Psoas muscle (tissue), 8 donors: ENCODE results near the gene UBE3A. TPM values are rescaled to one million over a fixed set of nuclear protein-coding genes. Genes with fewer than 3 reads are reported as not detected.

Source experiments
- ATAC-seq, 4 donors: fragments of 200-7000 bp; cut with Tn5 transposase; one replicate each; pipeline ENCODE4 v1.9.1; 2020; ENCODE audit warnings: moderate library complexity in 3 of 4, mild to moderate bottlenecking in 2 of 4
- DNase-seq, 2 donors: peaks; one replicate each; pipeline ENCODE4 v3.0.0-alpha.2; 2020
- H3K27ac ChIP-seq: fragments of 200-600 bp; one replicate; pipeline ENCODE4 v1.8.0; 2022
- H3K27me3 ChIP-seq, 3 donors: fragments of 200-600 bp in 1 of 3; one replicate each; pipeline versions ENCODE4 v1.6.1 to v1.8.0; 2013 to 2022; ENCODE audit warnings: low read length in 2 of 3, mild to moderate bottlenecking in 2 of 3, moderate library complexity in 1 of 3; ENCODE audit not compliant: insufficient read depth in 3 of 3
- H3K36me3 ChIP-seq, 2 donors: fragments of 200-600 bp in 1 of 2; one replicate each; pipeline versions ENCODE4 v1.6.1 to v1.8.0; 2013 to 2022; ENCODE audit warnings: low read depth in 1 of 2, mild to moderate bottlenecking in 1 of 2, moderate library complexity in 1 of 2; ENCODE audit not compliant: insufficient read depth in 1 of 2
- H3K4me1 ChIP-seq: fragments of 200-600 bp; one replicate; pipeline ENCODE4 v1.8.0; 2022
- H3K4me3 ChIP-seq: fragments of 200-600 bp; one replicate; pipeline ENCODE4 v1.8.0; 2022; ENCODE audit warnings: mild to moderate bottlenecking
- H3K9me3 ChIP-seq: fragments of 200-600 bp; one replicate; pipeline ENCODE4 v1.8.0; 2022
- CTCF ChIP-seq: fragments of 200-600 bp; IDR thresholded peaks from one replicate; pipeline ENCODE4 v1.8.0; 2022; ENCODE audit warnings: antibody characterized with exemption
- WGBS, 3 donors: extraction: QIAGEN DNeasy Blood & Tissue Kit; methylation state at CpG; one replicate each; pipeline versions ENCODE4 v1.1.6 to v1.1.7; 2013; 5-methylcytosine and 5-hydroxymethylcytosine counted together
- intact Hi-C, 2 donors: fragments of 100-400 bp; cut with DNase I; formaldehyde crosslinking; loops; one replicate each; pipeline versions ENCODE4 v1.11.0 to v1.14.2; 2022
- polyA plus RNA-seq, 3 donors: library from polyadenylated mRNA; stranded (reverse); fragments of 200-250 nt; gene quantifications; one replicate each; pipeline ENCODE4 v1.2.3, GENCODE V29; 2013
- total RNA-seq, 4 donors: library from RNA; stranded (reverse); fragmentation: NEBNext Ultra II Directional in 2 of 4; extraction: Animal tissue kit (Norgen Biotek cat#: 25700) in 2 of 4; gene quantifications; one replicate each; pipeline versions ENCODE4 v1.2.1 to v1.2.4, GENCODE V29; 2021 to 2023
- donor health status: healthy with polysubstance abuse.
- donor health status: DM: no; HTN: no; CAD: no; lungs with moderate emphysema.
- donor health status: Bipolar disorder and iron deficiency.
- donor health status: healthy.
- donor health status: DM: yes; HTN: yes; CAD: no.
- donor health status: DM: no; HTN: no; CAD: no.
- donor health status: DM: no; HTN: no; CAD: no.
- donor health status: DM: yes; HTN: yes; CAD: no.

The UBE3A gene
- total and polyA plus RNA-seq, 7 donors: 53.5 to 198 (median 144) TPM

- Histone ChIP-seq H3K27ac (no peak overlapping the region), H3K4me1 (peaks cover 85% of the 10 kb centered on the region)
- intact Hi-C loops: loop anchor here in 1 of 2 donors (10.0 kb wide), 1 partner anchor 297 kb away; no protein-coding TSS in a partner anchor
Measured at GRCh38 chr15:25431836-25432561, 6.8 kb downstream of the UBE3A start.

GRCh38 chr15:25427861-25428260 lies 11.0 kb downstream of the UBE3A start:
- WGBS, 3 donors: 81 to 90% (median 89%) methylated on average over 2 of the region's 2 CpGs
- TF ChIP-seq CTCF: no peak
- no peak overlapping the region for H3K27ac ChIP-seq
- no peaks in the 10 kb centered on the region for H3K36me3 ChIP-seq
- H3K9me3 ChIP-seq: no peaks in the 10 kb centered on the region
- ATAC-seq: no peak
- H3K27me3 ChIP-seq: no peaks in the 10 kb centered on the region
- intact Hi-C loops: no loop called here
- peaks cover 83% of the 10 kb centered on the region for H3K4me1 ChIP-seq
- no peak for DNase-seq
- no peak overlapping the region for H3K4me3 ChIP-seq

More at GRCh38 chr15:25431836-25432561, 6.8 kb downstream of the UBE3A start:
- no peaks in the 10 kb centered on the region for H3K36me3 ChIP-seq
- no peaks in the 10 kb centered on the region for H3K27me3 ChIP-seq
- no peak for DNase-seq
- TF ChIP-seq CTCF: no peak
- WGBS, 3 donors: 52 to 59% (median 55%) methylated on average over 3 of the region's 3 CpGs
- ATAC-seq: no peak
- H3K4me3 ChIP-seq: no peak overlapping the region
- no peaks in the 10 kb centered on the region for H3K9me3 ChIP-seq

DNA sequence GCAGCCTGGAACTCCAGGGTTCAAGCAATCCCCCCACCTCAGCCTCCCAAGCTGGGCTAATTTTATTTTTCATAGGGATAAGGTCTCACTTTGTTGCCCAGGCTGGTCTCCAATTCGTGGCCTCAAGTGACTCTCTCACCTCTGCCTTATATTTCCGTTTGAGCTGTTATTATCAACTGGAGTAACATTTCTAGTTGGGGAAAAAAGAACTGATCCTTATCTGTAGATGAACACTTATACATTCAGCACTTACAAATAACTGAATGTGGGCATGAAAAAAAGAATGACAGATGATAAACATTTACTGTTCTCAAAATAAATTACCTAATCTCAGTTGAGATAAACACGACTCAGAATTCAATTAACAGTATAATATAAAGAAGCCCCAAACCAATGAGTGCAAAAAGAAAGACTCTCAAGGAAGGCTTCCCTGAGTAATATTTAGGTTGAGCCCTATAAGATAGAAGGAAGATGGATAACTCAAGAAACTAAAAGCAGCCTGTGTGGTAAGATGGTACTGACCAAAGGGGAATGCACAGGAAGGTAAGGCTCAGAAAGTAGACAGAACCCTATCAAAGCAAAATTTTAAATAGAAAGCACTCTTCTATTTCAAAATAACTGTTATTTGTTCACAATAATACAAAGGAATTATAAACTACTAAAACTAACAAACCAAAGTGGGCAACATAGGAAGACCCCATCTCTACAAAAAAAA lies 11.8 kb downstream of the UBE3A start:
- peaks cover 81% of the 10 kb centered on the region for H3K4me1 ChIP-seq
- intact Hi-C loops: no loop called here

GRCh38 chr15:25424073-25424472 lies 14.8 kb downstream of the UBE3A start:
- ATAC-seq (peak in 1 of 4 donors; percentile 7), DNase-seq (no peak)
- Histone ChIP-seq H3K27ac (no peak overlapping the region), H3K4me1 (peaks cover 61% of the 10 kb centered on the region), H3K4me3 (no peak overlapping the region), H3K27me3 (no peaks in the 10 kb centered on the region), H3K36me3 (no peaks in the 10 kb centered on the region), H3K9me3 (no peaks in the 10 kb centered on the region)
- no peak for TF ChIP-seq CTCF
- intact Hi-C loops: loop anchor here (5.0 kb wide), 2 partner anchors 47 to 72 kb away; no protein-coding TSS in a partner anchor
- WGBS, 3 donors: 96 to 97% (median 97%) methylated on average over 1 of the region's 1 CpG

More for the DNA sequence above, 11.8 kb downstream of the UBE3A start:
- ATAC-seq (peak in 1 of 4 donors; percentile 42), DNase-seq (no peak)
- Histone ChIP-seq H3K4me3 (peak overlapping the region; percentile 14), H3K27ac (no peak overlapping the region), H3K9me3 (no peaks in the 10 kb centered on the region), H3K27me3 (no peaks in the 10 kb centered on the region), H3K36me3 (no peaks in the 10 kb centered on the region)
- 23 to 32% (median 31%) methylated on average over 3 of the region's 3 CpGs for WGBS, 3 donors
- no peak for TF ChIP-seq CTCF
